ENCODE measurements around the gene CENPX.
"Not testable (repeated sequence)": the region's sequence is repeated elsewhere in the genome, so short reads cannot be mapped to it uniquely, and the experiment has no call there.

Gene CENPX

DNA sequence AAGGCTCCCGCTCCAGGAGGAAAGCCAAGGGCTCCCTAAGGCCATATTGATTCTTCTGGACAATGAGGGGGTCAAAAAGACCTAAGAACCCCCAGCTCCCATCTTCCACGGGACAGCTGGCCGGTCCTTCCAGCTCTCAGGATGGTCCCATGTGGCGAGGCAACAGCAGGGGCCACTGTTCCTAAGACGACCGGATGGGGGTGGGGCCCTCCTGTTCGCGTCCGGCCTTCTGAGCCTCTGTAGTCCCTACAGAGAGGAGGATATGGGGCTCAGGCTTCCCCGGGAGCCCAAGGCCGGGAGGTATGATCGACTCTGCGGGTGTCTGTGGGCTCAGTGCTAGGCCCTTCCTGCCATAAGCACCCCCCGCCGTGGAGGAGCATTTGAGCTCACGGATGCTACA, 20.8 kb upstream of the CENPX start:
- no peak for DNase-seq
- intact Hi-C loops (cut with DNase I): no loop called here

DNA sequence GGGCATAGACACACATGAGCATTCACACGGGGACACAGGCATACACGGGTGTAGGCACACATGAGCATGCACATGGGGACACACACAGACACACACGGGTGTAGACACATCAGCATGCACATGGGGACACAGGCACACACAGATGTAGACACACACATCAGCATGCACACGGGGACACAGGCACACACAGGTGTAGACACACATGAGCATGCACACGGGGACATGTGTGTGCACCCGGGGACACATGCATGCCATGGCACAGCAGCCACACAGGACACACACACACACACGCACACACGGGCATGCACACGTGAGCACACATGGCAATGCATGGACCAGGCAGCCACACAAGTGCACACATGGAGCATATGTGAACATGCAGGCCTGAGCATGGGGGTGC, 20.0 kb upstream of the CENPX start:
- intact Hi-C loops (cut with DNase I): no loop called here
- DNase-seq: no peak

DNA sequence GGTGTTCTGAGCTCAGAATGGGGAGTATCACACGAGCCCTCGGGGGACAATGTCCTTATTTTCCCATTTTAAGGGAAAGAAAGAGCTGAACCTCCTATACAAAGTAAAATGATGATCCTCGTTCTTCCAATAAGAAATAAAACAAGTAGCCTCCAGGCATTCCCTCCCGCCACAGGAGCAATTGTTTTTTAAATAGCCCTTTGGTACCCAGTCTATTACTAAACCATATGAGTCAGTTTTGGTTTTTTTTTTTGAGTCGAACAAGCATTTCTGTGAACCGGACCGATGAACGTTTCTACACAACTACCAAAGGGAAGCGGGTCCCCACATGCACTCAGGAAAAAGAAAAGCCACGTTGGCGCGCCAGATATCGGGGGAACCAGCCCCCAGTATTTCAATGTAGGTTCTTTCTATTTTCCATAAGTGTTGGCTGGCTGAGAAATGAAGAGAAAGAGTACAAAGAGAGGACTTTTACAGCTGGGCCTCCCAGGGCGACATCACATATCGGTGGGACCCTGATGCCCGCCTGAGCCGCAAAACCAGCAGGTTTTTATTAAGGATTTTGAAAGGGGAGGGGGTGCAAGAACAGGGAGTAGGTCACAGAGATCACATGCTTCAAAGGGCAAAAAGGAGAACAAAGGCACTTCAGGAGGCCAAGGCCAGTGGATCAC, 18.6 kb upstream of the CENPX start:
- DNase-seq: no peak
- intact Hi-C loops (cut with DNase I): no loop called here

DNA sequence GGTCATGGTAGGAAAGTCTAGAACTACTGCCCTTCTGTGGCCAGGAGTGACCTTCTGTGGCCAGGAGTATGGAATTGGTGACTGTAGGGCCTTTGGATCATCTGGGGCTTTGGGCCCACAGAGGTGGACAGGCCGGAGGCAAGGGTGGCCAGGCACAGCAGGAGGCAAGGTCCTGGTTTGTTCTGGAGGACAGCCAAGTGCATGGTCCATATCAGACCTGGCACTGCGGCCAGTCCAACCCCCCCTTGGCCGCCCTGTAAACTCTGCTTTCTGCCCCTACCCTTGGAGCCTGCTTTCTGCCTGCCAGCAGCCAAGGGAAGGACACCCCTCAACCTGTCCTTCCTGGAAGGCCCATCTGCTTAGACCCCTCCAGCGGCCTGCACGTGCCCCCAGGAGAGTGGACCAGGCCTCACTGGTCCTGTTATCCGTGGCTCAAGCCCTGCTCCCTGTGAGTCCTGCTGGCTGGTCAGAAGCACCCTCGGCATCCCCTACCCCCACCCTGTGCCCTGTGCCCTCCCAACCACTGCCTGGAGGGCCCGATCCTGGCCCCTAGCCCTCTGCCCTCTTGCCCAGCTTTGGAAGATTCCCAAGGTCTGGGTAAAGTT, 17.1 kb upstream of the CENPX start:
- no peak for DNase-seq
- intact Hi-C loops (cut with DNase I): no loop called here

DNA sequence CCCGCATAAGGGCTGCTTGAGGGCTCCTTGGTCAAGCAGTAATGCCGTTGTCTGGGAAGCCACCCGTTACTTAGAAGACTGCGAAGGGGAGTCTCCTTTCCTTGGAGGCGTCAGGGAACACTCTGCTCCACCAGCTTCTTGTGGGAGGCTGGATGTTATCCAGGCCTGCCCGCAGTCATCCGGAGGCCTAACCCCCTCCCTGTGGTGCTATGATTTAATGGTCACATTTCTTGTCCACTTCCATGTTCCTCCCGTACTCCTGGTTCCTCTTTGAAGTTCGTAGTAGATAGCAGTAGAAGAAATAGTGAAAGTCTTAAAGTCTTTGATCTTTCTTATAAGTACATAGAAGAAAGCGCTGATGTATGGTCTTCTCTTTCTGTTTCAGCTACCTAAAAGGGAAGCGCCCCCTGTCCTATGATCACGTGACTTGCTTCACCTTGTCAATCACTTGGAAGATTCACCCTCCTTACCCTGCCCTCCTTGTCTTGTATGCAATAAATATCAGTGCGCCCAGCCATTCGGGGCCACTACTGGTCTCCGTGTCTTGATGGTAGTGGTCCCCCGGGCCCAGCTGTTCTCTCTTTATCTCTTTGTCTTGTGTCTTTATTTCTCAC, 16.2 kb upstream of the CENPX start:
- intact Hi-C loops (cut with DNase I); DNase-seq: not testable (repeated sequence)

DNA sequence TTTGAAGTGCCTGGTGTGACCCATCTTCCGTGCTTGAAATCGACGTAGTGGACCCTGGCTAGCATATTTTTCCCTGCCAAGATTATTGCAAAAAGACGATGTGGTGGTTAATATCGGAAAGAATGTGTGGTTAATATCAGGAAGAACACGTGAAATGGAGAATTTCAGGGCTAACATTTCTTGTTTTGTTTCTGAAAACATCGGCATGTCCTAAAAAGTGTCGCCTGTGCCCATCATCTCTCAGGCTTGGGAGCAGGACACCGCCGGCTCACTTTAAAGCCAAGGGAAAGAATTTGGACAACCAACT, 15.2 kb upstream of the CENPX start:
- intact Hi-C loops (cut with DNase I): no loop called here

DNA sequence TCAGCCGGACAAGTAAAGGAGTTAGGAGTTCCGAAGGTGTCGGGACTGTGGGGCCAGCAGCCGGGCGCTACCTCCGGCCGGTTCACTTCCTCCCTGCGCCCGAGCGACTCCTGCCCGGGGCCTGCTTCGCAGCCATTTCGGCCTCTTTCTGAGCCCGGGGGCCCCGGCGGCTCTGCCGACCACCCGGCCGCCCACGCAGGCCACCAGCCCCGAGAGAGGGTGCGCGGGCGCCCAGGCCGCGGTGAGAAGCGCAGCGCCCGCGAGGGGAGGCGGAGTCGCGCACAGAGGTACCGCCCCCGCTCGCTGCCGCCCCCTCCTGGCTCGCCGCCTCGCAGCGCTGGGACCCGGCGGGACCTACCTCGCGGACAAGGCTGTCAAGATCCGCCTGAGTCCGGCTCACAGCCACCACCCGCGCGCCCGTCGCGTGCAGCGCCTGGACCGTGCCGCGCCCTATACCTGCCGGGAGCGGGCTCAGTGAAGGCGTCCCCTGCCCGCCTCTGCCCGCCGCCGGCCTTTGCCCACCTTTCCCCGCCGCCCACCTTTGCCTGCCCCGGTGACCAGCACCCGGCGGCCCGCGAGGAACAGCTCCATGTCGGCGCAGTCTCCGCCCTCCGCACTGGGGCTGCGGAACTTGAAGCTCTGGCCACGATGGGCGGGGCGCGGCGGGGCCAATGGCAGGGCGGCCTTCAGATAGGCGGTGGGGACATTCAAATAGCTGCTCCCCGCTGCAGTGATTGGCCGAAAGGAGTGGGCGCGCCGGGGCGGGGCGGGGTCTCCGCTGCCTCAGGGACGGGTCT, 14.6 kb upstream of the CENPX start, which contains the start of gene DCXR:
Gene DCXR (minus strand): TSS at position 606 of the 797 bp plus-strand sequence. CDS start 15 bp downstream, at position 591.
- intact Hi-C loops (cut with DNase I): no loop called here
- peak; percentile 95 to 100 (median 98) for DNase-seq

More for the DNA sequence above, 15.2 kb upstream of the CENPX start:
- no peak for DNase-seq

DNA sequence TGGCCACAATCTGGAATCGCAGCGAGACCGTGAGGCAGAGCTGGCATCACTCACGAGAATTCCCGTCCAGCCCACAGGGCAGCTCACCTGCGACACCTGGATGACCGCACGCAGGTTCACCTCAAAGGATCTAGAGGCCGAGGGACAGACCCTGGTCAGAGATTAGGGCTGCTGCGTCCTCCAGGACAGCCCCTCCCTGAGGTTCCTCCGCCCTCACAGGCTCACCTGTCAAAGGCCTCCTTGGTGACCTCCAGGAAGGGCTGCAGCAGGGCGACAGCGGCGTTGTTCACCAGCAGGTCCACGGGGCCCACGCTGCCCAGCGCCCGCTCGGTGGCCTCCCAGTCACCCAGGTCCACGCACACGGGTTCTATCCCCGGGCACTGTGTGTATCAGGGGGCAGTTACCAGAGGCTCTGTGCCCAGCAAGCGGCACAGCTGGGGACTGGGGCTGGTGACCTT, 14.0 kb upstream of the CENPX start:
- intact Hi-C loops (cut with DNase I): no loop called here
- no peak for DNase-seq

DNA sequence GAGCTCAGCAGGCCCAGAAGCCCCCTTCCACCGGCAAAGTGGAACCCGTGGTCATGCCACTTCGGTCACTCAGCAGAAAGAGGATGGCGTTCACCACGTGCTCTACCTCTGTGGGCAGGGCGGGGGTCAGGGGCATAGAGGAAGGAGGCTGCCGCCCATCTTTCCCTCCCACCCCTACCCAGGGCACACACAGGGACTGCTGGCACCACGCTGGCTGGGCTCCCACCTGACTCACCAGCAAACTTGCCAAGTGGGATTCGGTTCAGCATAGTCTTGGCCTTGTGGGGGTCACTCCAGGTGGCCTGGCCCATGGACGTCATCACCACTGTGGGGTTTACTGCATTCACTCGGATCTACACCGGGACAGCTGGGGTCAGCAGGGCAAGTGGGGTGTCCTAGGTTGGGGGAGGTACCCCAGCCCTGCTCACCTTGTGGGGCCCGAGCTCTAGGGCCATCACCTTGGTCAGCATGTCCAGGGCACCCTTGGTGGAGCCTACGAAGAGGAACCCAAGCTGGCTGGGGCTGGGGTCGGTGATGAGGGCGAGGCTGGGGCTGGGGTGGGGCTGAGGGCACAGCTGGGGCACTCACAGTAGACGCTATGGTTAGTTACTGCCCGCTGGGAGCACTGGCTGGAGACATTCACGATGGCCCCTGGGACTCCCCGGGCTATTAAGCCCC, 13.4 kb upstream of the CENPX start:
- DNase-seq: no peak
- intact Hi-C loops (cut with DNase I): no loop called here

DNA sequence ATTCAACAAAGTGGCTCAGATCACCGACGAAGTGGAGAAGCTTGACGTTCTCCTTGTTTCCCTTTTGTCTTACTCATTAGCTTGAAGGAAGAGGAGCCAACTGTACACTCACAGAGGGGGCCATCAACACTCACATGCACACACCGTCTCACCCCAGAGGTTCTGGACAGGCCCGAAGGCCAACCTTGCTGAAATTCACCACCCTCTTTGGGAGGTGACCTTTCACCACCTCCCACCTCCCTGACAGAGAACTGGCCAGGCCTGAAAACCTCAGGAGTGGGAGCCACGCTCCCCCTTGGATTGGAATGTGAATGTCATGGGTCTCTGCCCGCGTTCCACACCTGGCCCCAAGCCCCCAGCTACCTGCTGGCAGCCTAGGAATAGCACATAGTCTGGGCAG, 12.8 kb upstream of the CENPX start:
- intact Hi-C loops (cut with DNase I): no loop called here

DNA sequence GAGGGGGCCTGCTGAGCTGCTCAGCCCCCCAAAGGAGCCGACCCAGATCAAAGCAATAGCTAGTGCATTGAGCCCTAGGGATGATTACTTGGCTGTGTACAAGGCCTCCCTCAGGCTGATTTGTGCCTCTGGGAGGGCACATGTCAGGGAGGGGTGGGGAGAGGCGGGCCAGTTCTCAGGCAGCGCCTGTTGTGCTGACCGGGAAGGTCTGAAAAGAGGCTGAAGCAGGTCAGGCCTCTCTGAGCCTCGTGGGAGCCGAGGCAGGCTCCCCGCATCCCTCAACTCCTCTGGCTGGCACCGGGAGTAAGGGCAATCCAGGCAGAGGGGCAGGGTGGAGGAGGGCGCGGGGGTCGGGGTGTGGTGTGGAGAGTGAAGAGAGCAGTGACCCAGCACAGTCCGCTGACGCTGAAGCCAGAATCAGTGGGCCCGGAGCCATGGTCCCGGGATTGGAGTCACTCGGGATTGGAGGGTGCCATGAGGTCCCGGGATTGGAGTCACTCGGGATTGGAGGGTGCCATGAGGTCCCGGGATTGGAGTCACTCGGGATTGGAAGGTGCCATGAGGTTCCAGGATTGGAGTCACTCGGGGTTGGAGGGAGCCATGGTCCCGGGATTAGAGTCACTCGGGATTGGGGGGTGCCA, 11.8 kb upstream of the CENPX start:
- DNase-seq: no peak
- intact Hi-C loops (cut with DNase I): loop anchor here (5.0 kb wide), 1 partner anchor 63 kb away; the partner anchor contains the start of gene FASN

More for the DNA sequence above, 12.8 kb upstream of the CENPX start:
- no peak for DNase-seq

DNA sequence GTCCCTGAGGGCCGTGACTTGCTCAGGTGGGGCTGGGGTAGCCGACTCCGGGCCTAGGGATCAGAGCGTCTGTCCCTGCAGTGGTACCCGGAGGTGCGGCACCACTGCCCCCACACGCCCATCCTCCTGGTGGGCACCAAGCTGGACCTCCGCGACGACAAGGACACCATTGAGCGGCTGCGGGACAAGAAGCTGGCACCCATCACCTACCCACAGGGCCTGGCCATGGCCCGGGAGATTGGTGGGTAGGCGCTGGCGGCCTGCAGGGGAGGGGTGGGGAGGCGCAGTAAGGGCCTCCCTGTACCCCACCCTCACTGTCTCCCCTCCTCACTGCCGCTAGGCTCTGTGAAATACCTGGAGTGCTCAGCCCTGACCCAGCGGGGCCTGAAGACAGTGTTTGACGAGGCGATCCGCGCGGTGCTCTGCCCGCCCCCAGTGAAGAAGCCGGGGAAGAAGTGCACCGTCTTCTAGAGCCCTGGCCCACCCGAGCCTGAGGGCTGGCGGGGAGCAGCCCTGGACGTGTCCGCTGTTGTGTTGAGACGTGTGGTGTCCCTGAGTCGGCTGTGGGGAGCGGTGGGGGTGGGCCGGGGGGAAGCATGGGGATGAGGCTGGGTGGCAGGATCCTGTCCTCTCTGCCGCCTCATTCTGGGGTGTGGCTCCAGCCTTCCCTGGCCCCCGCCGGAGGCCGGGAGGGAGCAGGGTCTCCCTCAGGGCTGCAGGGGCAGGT, 10.8 kb upstream of the CENPX start:
- intact Hi-C loops (cut with DNase I): loop anchor here (5.0 kb wide), 1 partner anchor 64 kb away; the partner anchor contains the start of gene FASN
- no peak for DNase-seq

DNA sequence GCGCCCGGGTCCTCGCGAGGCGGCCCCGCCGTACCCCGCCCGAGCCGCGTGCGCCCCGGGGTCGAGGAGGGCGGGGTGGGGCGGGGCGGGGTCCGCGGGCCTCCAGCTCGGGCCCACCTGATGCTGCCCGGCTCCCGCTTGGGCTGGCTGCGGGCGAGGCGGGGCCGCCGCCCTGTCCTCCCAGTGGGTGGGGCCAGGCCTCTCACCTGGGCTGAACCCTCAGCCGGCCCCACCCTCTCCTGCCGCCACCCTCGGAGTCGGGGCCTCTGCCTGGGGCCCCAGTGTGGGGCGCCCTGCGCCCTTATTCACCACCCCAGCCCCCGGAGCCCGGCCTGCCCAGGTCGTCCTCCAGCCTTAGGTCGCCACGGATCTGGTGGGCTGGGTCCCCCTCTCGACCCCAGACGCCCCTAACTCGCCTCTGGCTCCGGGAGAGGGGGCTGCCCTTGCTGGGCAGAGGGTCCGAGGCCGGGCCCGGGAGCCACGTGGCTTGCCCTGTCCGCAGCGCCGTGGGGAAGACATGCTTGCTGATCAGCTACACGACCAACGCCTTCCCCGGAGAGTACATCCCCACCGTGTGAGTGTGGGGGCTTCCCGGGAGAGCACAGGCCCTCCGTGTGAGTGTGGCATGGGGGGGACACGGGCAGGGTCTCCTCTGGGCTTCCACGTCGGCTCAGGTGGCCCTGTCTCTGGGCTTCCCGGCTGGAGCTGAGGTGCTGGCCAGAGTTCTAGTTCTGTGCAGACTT, 9.4 kb upstream of the CENPX start:
- no peak for DNase-seq
- intact Hi-C loops (cut with DNase I): loop anchor here (5.0 kb wide), 1 partner anchor 65 kb away; the partner anchor contains the start of gene FASN

DNA sequence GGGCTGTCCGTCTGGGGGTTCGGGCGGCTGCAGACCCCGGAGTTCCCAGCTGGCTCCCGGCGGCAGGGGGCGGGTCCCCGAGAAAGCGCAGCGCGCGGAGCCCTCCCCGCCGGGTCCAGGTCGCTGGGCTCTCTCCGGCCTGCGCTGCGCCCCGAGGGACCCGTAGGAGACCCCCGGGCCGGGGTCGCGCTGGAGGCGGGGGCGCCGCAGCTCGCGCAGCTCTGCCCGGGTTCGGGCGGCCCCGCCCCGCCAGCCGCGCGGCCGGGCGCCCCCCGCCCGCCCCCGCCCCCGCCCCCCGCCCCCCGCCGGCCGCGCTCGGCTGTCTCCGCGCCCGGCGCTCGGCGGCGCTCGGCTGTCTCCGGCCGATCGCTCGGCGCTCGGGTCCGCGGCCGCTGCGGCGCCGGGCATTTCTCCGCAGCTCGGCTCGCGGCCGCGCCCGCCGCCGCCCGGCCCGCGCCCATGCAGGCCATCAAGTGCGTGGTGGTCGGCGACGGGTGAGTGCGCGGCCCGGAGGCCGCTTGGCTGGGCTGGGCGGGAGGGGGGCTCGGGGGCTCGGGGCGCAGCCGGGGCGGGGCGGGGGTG, 8.7 kb upstream of the CENPX start, which contains the start of gene RAC3:
Gene RAC3 (plus strand): TSS at position 376 of the 582 bp plus-strand sequence. CDS start 84 bp downstream, at position 460.
- intact Hi-C loops (cut with DNase I): loop anchor here (5.0 kb wide), 1 partner anchor 66 kb away; the partner anchor contains the start of gene FASN
- DNase-seq: no peak

DNA sequence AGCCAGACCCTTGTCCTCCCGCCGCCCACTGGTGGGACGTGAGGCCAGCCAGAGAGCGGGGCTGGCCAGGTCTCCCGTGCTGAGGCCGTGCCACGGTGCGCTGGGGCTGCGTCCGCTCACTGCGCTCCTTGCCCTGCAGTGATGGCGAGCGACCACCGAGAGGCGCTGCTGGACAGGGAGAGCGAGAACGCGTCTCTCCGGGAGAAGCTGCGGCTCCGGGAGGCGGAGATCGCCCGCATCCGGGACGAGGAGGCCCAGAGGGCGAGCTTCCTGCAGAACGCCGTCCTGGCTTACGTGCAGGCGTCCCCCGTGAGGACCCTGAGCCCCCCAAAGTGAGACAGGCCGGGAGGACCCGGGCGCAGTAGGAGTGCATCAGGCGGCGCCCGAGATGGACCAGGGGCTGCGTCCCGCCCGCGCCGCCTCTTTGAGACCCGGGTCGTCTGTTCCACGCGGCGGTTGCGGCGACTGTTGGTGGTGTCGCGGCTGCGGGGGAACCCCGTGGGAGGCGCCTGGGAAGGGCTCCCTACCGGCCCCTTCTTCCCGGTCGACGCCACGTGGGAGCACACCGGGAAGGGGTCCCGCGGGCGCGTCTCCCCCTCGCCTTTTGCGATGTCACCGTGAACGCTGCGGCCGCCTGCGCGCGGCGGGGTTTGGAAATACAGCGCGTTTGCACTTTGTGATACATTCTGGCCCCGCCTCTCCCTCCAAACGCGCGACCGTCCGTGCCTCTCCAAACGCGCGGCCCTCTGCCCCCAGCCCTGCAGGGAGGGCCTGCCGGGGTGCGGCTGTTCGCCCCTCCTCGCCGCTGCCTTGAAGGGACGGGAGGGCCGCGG, 8.0 kb upstream of the CENPX start:
- intact Hi-C loops (cut with DNase I): loop anchor here (1.0 to 5.0 kb wide), 2 partner anchors 67 to 124 kb away; partner anchors contain the start of gene FASN
- DNase-seq: peak; percentile 80 to 98 (median 86)

DNA sequence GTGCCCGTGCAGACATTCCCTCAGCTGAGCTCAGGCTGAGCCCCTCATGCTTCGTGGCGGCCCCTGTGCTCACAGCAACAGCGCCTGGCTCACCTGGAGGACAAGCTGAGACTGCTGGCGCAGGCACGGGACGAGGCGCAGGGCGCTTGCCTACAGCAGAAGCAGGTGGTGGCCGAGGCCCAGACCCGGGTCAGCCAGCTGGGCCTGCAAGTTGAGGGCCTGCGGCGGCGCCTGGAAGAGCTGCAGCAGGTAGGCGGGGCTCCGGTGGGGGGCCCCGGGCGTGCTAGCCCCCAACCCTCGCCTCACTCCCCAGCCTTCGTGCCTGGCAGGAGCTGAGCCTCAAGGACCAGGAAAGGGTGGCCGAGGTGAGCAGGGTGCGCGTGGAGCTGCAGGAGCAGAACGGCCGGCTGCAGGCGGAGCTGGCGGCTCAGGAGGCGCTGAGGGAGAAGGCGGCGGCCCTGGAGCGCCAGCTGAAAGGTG, 7.4 kb upstream of the CENPX start:
- DNase-seq: no peak
- intact Hi-C loops (cut with DNase I): loop anchor here (1.0 to 5.0 kb wide), 2 partner anchors 67 to 124 kb away; partner anchors contain the start of gene FASN

DNA sequence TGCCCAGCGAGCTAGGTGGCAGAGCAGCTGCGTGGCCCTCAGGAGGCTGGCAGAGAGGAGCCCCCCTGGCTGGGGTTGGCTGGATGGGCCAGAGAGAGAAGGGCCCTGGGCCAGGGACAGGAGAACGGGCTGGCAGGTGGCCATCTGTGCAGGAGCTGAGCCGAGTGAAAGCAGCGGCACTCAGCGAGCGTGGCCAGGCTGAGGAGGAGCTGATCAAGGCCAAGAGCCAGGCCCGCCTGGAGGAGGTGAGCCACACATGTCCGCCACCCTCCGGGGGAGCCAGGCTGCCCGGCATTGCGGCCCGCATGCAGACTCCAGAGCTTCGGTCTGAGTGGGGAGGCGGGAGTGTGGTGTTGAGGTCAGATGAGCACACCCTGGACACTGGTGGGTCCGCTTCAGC, 6.7 kb upstream of the CENPX start:
- intact Hi-C loops (cut with DNase I): no loop called here

More for the DNA sequence above, 6.7 kb upstream of the CENPX start:
- no peak for DNase-seq

Data from posterior cingulate gyrus (tissue), 11 donors.